ENCODE measurements around the gene TAS2R41. TPM values are rescaled to one million over a fixed set of nuclear protein-coding genes. Genes with fewer than 3 reads are reported as not detected.

Gene TAS2R41
- total RNA-seq, result not detected

GRCh38 chr7:143477501-143478150, at the start of gene TAS2R41:
TAS2R41 (plus strand) TSS chr7:143477873; CDS start chr7:143477873, 0 bp downstream.

GRCh38 chr7:143443153-143443552, 34.5 kb upstream of the TAS2R41 start, which contains the start of gene TAS2R60:
TAS2R60 (plus strand) TSS chr7:143443453; CDS start chr7:143443453, 0 bp downstream.

Other genes starting within 250 kb of the TAS2R41 start
- gene GSTK1, start 214.4 kb upstream of the TAS2R41 start, total RNA-seq, result 10 to 100 TPM; 88.9 to 90.9 TPM
- not detected for gene TMEM139, start 192.9 kb upstream of the TAS2R41 start, total RNA-seq
- gene CASP2, start 189.5 kb upstream of the TAS2R41 start, total RNA-seq, result 10 to 100 TPM; 11.0 to 20.6 TPM
- not detected for gene CLCN1, start 161.8 kb upstream of the TAS2R41 start, total RNA-seq
- not detected for gene FAM131B, start 115.2 kb upstream of the TAS2R41 start, total RNA-seq
- gene ZYX, start 96.5 kb upstream of the TAS2R41 start, total RNA-seq, result 10 to 100 TPM; 10.7 to 18.3 TPM
- gene EPHA1, start 69.0 kb upstream of the TAS2R41 start, total RNA-seq, result not detected
- gene TAS2R60, start 34.4 kb upstream of the TAS2R41 start, total RNA-seq, result not detected
- gene CTAGE15, start 93.9 kb downstream of the TAS2R41 start, total RNA-seq, result not detected
- gene TCAF2, start 143.1 kb downstream of the TAS2R41 start, total RNA-seq, result under 1 TPM; 0.33 to 0.69 TPM

All from melanocyte of skin (primary cell).